Esophagus squamous epithelium (tissue), 5 donors: ENCODE data around the gene DCP1A. TPM values are rescaled to one million over a fixed set of nuclear protein-coding genes. Genes with fewer than 3 reads are reported as not detected.
"Not testable (repeated sequence)": the region's sequence is repeated elsewhere in the genome, so short reads cannot be mapped to it uniquely, and the experiment has no call there.

Experiments
- DNase-seq: peaks from one replicate; lab custom pipeline; 2025; lab: John Stamatoyannopoulos, UW
- H3K27ac ChIP-seq, 4 donors: fragments of 200-600 bp; sonication (generic); one replicate each; pipeline ENCODE4 v1.5.1; 2016 to 2019; ENCODE audit warnings: mild to moderate bottlenecking in 1 of 4
- H3K27me3 ChIP-seq, 4 donors: fragments of 200-600 bp; sonication (generic); 1 replicate in 3 of 4; 2 replicates in 1 of 4; pipeline versions ENCODE4 v1.5.1 to v1.6.0; 2017 to 2021; ENCODE audit warnings: antibody characterized with exemption in 1 of 4
- H3K36me3 ChIP-seq, 3 donors: fragments of 200-600 bp; sonication (generic); one replicate each; pipeline ENCODE4 v1.5.1; 2016 to 2019
- H3K4me1 ChIP-seq, 3 donors: fragments of 200-600 bp; sonication (generic); one replicate each; pipeline ENCODE4 v1.5.1; 2017 to 2019
- H3K4me3 ChIP-seq, 4 donors: fragments of 200-600 bp; sonication (generic); 1 replicate in 3 of 4; 2 replicates in 1 of 4; pipeline ENCODE4 v1.5.1; 2016 to 2019; ENCODE audit warnings: mild to moderate bottlenecking in 2 of 4, moderate library complexity in 1 of 4
- H3K9me3 ChIP-seq, 3 donors: fragments of 200-600 bp; sonication (generic); one replicate each; pipeline ENCODE4 v1.5.1; 2016 to 2019
- CTCF ChIP-seq, 6 experiments: fragments of 450-650 bp in 4 of 6; fragments of 200-600 bp in 2 of 6; sonication (generic) in 2 of 6; IDR thresholded peaks; one replicate each; pipeline ENCODE4 v1.5.1; 2016 to 2019; ENCODE audit warnings: antibody characterized with exemption in 6 of 6, mild to moderate bottlenecking in 4 of 6, moderate library complexity in 4 of 6
- POLR2A ChIP-seq, 4 donors: fragments of 450-650 bp; IDR thresholded peaks; one replicate each; pipeline ENCODE4 v1.6.1; 2017; ENCODE audit warnings: antibody characterized with exemption in 4 of 4, mild to moderate bottlenecking in 4 of 4, moderate library complexity in 3 of 4
- WGBS, 2 donors: methylation state at CpG; one replicate each; pipeline ENCODE4 v1.1.5; 2018; 5-methylcytosine and 5-hydroxymethylcytosine counted together
- intact Hi-C: fragments of 100-400 bp; cut with DNase I; formaldehyde crosslinking; loops from one replicate; pipeline ENCODE4 v1.15.0; 2022
- total RNA-seq, 4 donors: library from RNA; depleted of rRNA; stranded (reverse); fragments of >200 nt; gene quantifications; one replicate each; pipeline ENCODE4 v1.1.0, GENCODE V29; 2016
- donor health status: DM: yes; HTN: yes; CAD: no.

Gene DCP1A
- total RNA-seq, 4 donors from 2014 or later, result 12.7 to 17.4 (median 14.2) TPM

GRCh38 chr3:53254509-53255422 lies 92.6 kb downstream of the DCP1A start:
- 3 to 4% methylated on average over 15 of the region's 32 CpGs for WGBS, 2 donors
- peaks cover 42 to 71% (median 50%) of the 10 kb centered on the region in 3 donors for H3K4me1 ChIP-seq
- H3K9me3 ChIP-seq, result no peaks in the 10 kb centered on the region
- intact Hi-C loops, result no loop called here
- peak overlapping the region; percentile 92 to 96 (median 94) for H3K27ac ChIP-seq
- H3K27me3 ChIP-seq, result no peaks in the 10 kb centered on the region
- DNase-seq, result no peak
- peaks cover 0 to 10% (median 0%) of the 10 kb centered on the region in 3 donors for H3K36me3 ChIP-seq
- peak overlapping the region; percentile 74 to 99 (median 94) for H3K4me3 ChIP-seq
- TF ChIP-seq POLR2A (IDR thresholded peaks at IDR 0.05) (no peak), CTCF (IDR thresholded peaks at IDR 0.05) (no peak)

GRCh38 chr3:53253707-53254508 lies 93.4 kb downstream of the DCP1A start:
- no peaks in the 10 kb centered on the region for H3K9me3 ChIP-seq
- DNase-seq, result no peak
- TF ChIP-seq POLR2A (IDR thresholded peaks at IDR 0.05) (no peak), CTCF (IDR thresholded peaks at IDR 0.05) (no peak)
- 31 to 50% methylated on average over 7 of the region's 7 CpGs for WGBS, 2 donors
- peak overlapping the region; percentile 74 to 99 (median 94) for H3K4me3 ChIP-seq
- peaks cover 0 to 16% (median 0%) of the 10 kb centered on the region in 3 donors for H3K36me3 ChIP-seq
- H3K27ac ChIP-seq, result peak overlapping the region; percentile 92 to 96 (median 94)
- intact Hi-C loops, result no loop called here
- H3K27me3 ChIP-seq, result no peaks in the 10 kb centered on the region
- H3K4me1 ChIP-seq, result peaks cover 50 to 71% (median 51%) of the 10 kb centered on the region in 3 donors

GRCh38 chr3:53252947-53253322 lies 94.4 kb downstream of the DCP1A start:
- 53 to 72% methylated on average over 5 to 8 of the region's 8 CpGs for WGBS, 2 donors
- DNase-seq, H3K9me3 ChIP-seq, H3K27me3 ChIP-seq, intact Hi-C loops: not testable (repeated sequence)
- H3K4me1 ChIP-seq, result peaks cover 50 to 81% (median 51%) of the 10 kb centered on the region in 3 donors
- H3K27ac ChIP-seq, result peak overlapping the region; percentile 92 to 96 (median 94)
- peaks cover 0 to 16% (median 0%) of the 10 kb centered on the region in 3 donors for H3K36me3 ChIP-seq
- peak overlapping the region; percentile 74 to 99 (median 94) for H3K4me3 ChIP-seq

- intact Hi-C loops, result no loop called here
- Histone ChIP-seq H3K27ac (peak overlapping the region; percentile 18 to 95 (median 92)), H3K9me3 (no peaks in the 10 kb centered on the region), H3K4me1 (peaks cover 50 to 87% (median 51%) of the 10 kb centered on the region in 3 donors), H3K36me3 (peaks cover 0 to 16% (median 0%) of the 10 kb centered on the region in 3 donors), H3K4me3 (peak overlapping the region; percentile 74 to 99 (median 94)), H3K27me3 (no peaks in the 10 kb centered on the region)
- no peak for DNase-seq
- WGBS, 2 donors, result 26 to 33% methylated on average over 10 of the region's 10 CpGs
- no peak for TF ChIP-seq POLR2A (IDR thresholded peaks at IDR 0.05)
- TF ChIP-seq CTCF (IDR thresholded peaks at IDR 0.05), result no peak
Observed at GRCh38 chr3:53252096-53252946, 95.0 kb downstream of the DCP1A start.
